HS-5 (cell line): ENCODE results near the gene CERS6.
"Not testable (repeated sequence)": the region's sequence is repeated elsewhere in the genome, so short reads cannot be mapped to it uniquely, and the experiment has no call there.

Source experiments
- DNase-seq: peaks from one replicate; pipeline ENCODE4 v3.0.0-alpha.2; 2012; ENCODE audit warnings: low read depth

Gene CERS6

GRCh38 chr2:168642873-168643272 lies 186.8 kb downstream of the CERS6 start:
- DNase-seq: no peak

GRCh38 chr2:168643979-168644378 lies 187.9 kb downstream of the CERS6 start:
- DNase-seq: no peak

GRCh38 chr2:168645696-168646338 lies 189.7 kb downstream of the CERS6 start:
- DNase-seq: no peak

- DNase-seq: no peak
These were observed 193.0 kb downstream of the CERS6 start for GRCh38 chr2:168649105-168649504.

- no peak for DNase-seq
These were observed 193.5 kb downstream of the CERS6 start for GRCh38 chr2:168649562-168649961.

- no peak for DNase-seq
These were observed 194.1 kb downstream of the CERS6 start for GRCh38 chr2:168650139-168650538.

- no peak for DNase-seq
These were observed 194.7 kb downstream of the CERS6 start for GRCh38 chr2:168650781-168651180.

GRCh38 chr2:168652997-168653921 lies 197.2 kb downstream of the CERS6 start:
- no peak for DNase-seq

- no peak for DNase-seq
These were observed 198.6 kb downstream of the CERS6 start for GRCh38 chr2:168654705-168655104.

- DNase-seq: no peak
These were observed 199.1 kb downstream of the CERS6 start for GRCh38 chr2:168655207-168655606.

- not testable (repeated sequence) for DNase-seq
These were observed 201.3 kb downstream of the CERS6 start for GRCh38 chr2:168657378-168657777.

- DNase-seq: no peak
These were observed 202.6 kb downstream of the CERS6 start for GRCh38 chr2:168658706-168659105.

GRCh38 chr2:168660870-168661862 lies 205.1 kb downstream of the CERS6 start:
- DNase-seq: no peak

- DNase-seq: no peak
These were observed 205.8 kb downstream of the CERS6 start for GRCh38 chr2:168661863-168662256.

GRCh38 chr2:168662651-168663208 lies 206.7 kb downstream of the CERS6 start:
- no peak for DNase-seq

- DNase-seq: no peak
These were observed 207.9 kb downstream of the CERS6 start for GRCh38 chr2:168663993-168664392.

- DNase-seq: not testable (repeated sequence)
These were observed 208.6 kb downstream of the CERS6 start for GRCh38 chr2:168664715-168665114.

GRCh38 chr2:168666339-168666738 lies 210.3 kb downstream of the CERS6 start:
- DNase-seq: no peak

GRCh38 chr2:168667156-168667555 lies 211.1 kb downstream of the CERS6 start:
- no peak for DNase-seq

- DNase-seq: no peak
These were observed 213.1 kb downstream of the CERS6 start for GRCh38 chr2:168669151-168669550.

GRCh38 chr2:168670478-168670877 lies 214.4 kb downstream of the CERS6 start:
- DNase-seq: no peak

GRCh38 chr2:168671932-168672331 lies 215.9 kb downstream of the CERS6 start:
- DNase-seq: no peak
